ENCODE results near the gene CBL.

Gene CBL

GRCh38 chr11:119320240-119320775 is 114.2 kb downstream of the CBL start:
- no peak for DNase-seq (ENCODE audit: low read depth)
- peak overlapping the region; percentile 42 for H3K4me3 ChIP-seq (ENCODE audit: low read depth, low read length)

GRCh38 chr11:119320776-119321524 is 114.8 kb downstream of the CBL start:
- no peak for DNase-seq (ENCODE audit: low read depth)
- H3K4me3 ChIP-seq (ENCODE audit: low read depth, low read length): peak overlapping the region; percentile 42

GRCh38 chr11:119322360-119322739 is 116.2 kb downstream of the CBL start:
- H3K4me3 ChIP-seq (ENCODE audit: low read depth, low read length): no peak overlapping the region
- no peak for DNase-seq (ENCODE audit: low read depth)

GRCh38 chr11:119322921-119323531 is 116.9 kb downstream of the CBL start:
- no peak for DNase-seq (ENCODE audit: low read depth)
- no peak overlapping the region for H3K4me3 ChIP-seq (ENCODE audit: low read depth, low read length)

GRCh38 chr11:119323532-119324033 is 117.4 kb downstream of the CBL start:
- no peak for DNase-seq (ENCODE audit: low read depth)

GRCh38 chr11:119324189-119324588 is 118.0 kb downstream of the CBL start:
- H3K4me3 ChIP-seq (ENCODE audit: low read depth, low read length): no peak overlapping the region
- no peak for DNase-seq (ENCODE audit: low read depth)

More at GRCh38 chr11:119323532-119324033, 117.4 kb downstream of the CBL start:
- no peak overlapping the region for H3K4me3 ChIP-seq (ENCODE audit: low read depth, low read length)

- no peak for DNase-seq (ENCODE audit: low read depth)
- H3K4me3 ChIP-seq (ENCODE audit: low read depth, low read length): no peak overlapping the region
Observed at GRCh38 chr11:119329320-119329719, 123.2 kb downstream of the CBL start.

- no peak overlapping the region for H3K4me3 ChIP-seq (ENCODE audit: low read depth, low read length)
- DNase-seq (ENCODE audit: low read depth): no peak
Observed at GRCh38 chr11:119330237-119330636, 124.1 kb downstream of the CBL start.

- no peak overlapping the region for H3K4me3 ChIP-seq (ENCODE audit: low read depth, low read length)
- no peak for DNase-seq (ENCODE audit: low read depth)
Observed at GRCh38 chr11:119332111-119332765, 126.1 kb downstream of the CBL start.

- peak; percentile 92 for DNase-seq (ENCODE audit: low read depth)
- H3K4me3 ChIP-seq (ENCODE audit: low read depth, low read length): peak within 1 kb of the TSS; percentile 86
Observed at GRCh38 chr11:119334174-119334930, 128.2 kb downstream of the CBL start, which contains the start of gene RNF26. Gene RNF26 (plus strand): TSS chr11:119334527. CDS start chr11:119335123, 596 bp downstream.

GRCh38 chr11:119335091-119335654 is 129.0 kb downstream of the CBL start:
- peak overlapping the region; percentile 86 for H3K4me3 ChIP-seq (ENCODE audit: low read depth, low read length)
- no peak for DNase-seq (ENCODE audit: low read depth)

GRCh38 chr11:119335655-119336543 is 129.8 kb downstream of the CBL start:
- no peak for DNase-seq (ENCODE audit: low read depth)
- H3K4me3 ChIP-seq (ENCODE audit: low read depth, low read length): peak overlapping the region; percentile 86

- no peak for DNase-seq (ENCODE audit: low read depth)
- H3K4me3 ChIP-seq (ENCODE audit: low read depth, low read length): no peak overlapping the region
Observed at GRCh38 chr11:119336744-119337469, 130.8 kb downstream of the CBL start.

- H3K4me3 ChIP-seq (ENCODE audit: low read depth, low read length): peak overlapping the region; percentile 13
- no peak for DNase-seq (ENCODE audit: low read depth)
Observed at GRCh38 chr11:119337581-119338317, 131.6 kb downstream of the CBL start.

GRCh38 chr11:119338318-119338890 is 132.3 kb downstream of the CBL start:
- H3K4me3 ChIP-seq (ENCODE audit: low read depth, low read length): peak overlapping the region; percentile 13
- DNase-seq (ENCODE audit: low read depth): no peak

GRCh38 chr11:119338965-119339588 is 132.9 kb downstream of the CBL start:
- peak overlapping the region; percentile 50 for H3K4me3 ChIP-seq (ENCODE audit: low read depth, low read length)
- no peak for DNase-seq (ENCODE audit: low read depth)

Data from skeletal muscle cell (primary cell).